Fibroblast of villous mesenchyme (primary cell): ENCODE data around the gene PSG2. TPM values are rescaled to one million over a fixed set of nuclear protein-coding genes. Genes with fewer than 3 reads are reported as not detected.
"Not testable (repeated sequence)": the region's sequence is repeated elsewhere in the genome, so short reads cannot be mapped to it uniquely, and the experiment has no call there.

Experiments used
- DNase-seq: peaks from one replicate; pipeline ENCODE4 v3.0.0-alpha.2; 2010; ENCODE audit warnings: low read depth
- H3K4me3 ChIP-seq: 2 replicates; pipeline ENCODE4 v1.5.1; 2011; ENCODE audit warnings: low read depth, mild to moderate bottlenecking, low read length
- CTCF ChIP-seq: IDR thresholded peaks from 2 replicates; pipeline ENCODE4 v1.5.1; 2012; ENCODE audit warnings: low read depth, mild to moderate bottlenecking, low read length; ENCODE audit not compliant: insufficient read depth
- total RNA-seq: library from RNA; depleted of rRNA; stranded (reverse); fragments of >200 nt; gene quantifications from 2 replicates; pipeline ENCODE4 v1.2.3, GENCODE V29; 2012

Gene PSG2
- total RNA-seq, 1 donor = 5.2 TPM

DNA sequence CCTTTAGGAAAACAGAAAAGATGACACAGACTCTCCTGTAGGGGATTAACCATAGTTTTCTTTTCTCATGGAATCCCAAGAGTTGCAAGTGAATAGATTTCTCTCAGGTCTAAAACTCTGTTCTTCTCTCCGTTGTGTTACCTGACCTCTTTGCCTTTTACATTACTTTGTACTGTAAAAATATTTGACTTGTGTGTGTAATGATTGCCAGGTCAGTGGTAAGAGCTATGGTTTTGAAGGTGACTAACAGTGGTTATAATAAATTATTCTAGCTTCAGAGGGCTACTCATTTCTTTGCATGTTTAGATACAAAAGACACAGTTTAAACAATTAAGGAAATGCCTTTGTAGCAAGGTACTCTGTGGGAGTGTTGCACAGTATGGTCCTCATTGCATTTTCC is 23.0 kb upstream of the PSG2 start:
- no peak for DNase-seq
- H3K4me3 ChIP-seq = no peak overlapping the region
- no peak for TF ChIP-seq CTCF

GRCh38 chr19:43104215-43104850 is 21.8 kb upstream of the PSG2 start:
- peak; percentile 70 for TF ChIP-seq CTCF
- H3K4me3 ChIP-seq = not testable (repeated sequence)
- DNase-seq = peak; percentile 72

GRCh38 chr19:43101950-43102349 is 19.4 kb upstream of the PSG2 start:
- no peak for TF ChIP-seq CTCF
- DNase-seq = no peak
- H3K4me3 ChIP-seq = no peak overlapping the region

- not testable (repeated sequence) for H3K4me3 ChIP-seq, DNase-seq
Observed at GRCh38 chr19:43098416-43098815, 15.9 kb upstream of the PSG2 start.

- peak; percentile 71 for DNase-seq
Observed at GRCh38 chr19:43087702-43088340, 5.3 kb upstream of the PSG2 start.

GRCh38 chr19:43085796-43086530 is 3.5 kb upstream of the PSG2 start:
- DNase-seq = peak; percentile 36
- not testable (repeated sequence) for H3K4me3 ChIP-seq

More at GRCh38 chr19:43087702-43088340, 5.3 kb upstream of the PSG2 start:
- not testable (repeated sequence) for H3K4me3 ChIP-seq
- TF ChIP-seq CTCF = peak; percentile 63

GRCh38 chr19:43084196-43084832 is 1.8 kb upstream of the PSG2 start:
- not testable (repeated sequence) for DNase-seq, H3K4me3 ChIP-seq
- TF ChIP-seq CTCF = peak; percentile 50

- not testable (repeated sequence) for H3K4me3 ChIP-seq, DNase-seq
Observed at GRCh38 chr19:43083721-43084120, 1.2 kb upstream of the PSG2 start.
